Activated naive CD4-positive, alpha-beta T cell treated with anti-CD3 and anti-CD28 coated beads for 36 hours (primary cell): ENCODE data around the gene LZTR1. TPM values are rescaled to one million over a fixed set of nuclear protein-coding genes. Genes with fewer than 3 reads are reported as not detected.

Experiments used
- CTCF ChIA-PET: fragments of 350-600 bp; sonication (Branson Sonifier 250); formaldehyde crosslinking; loops from one replicate; lab custom pipeline; 2021; ENCODE audit warnings: antibody characterized with exemption; lab: Charles Lee
- DNase-seq: peaks from one replicate; pipeline ENCODE4 v3.0.0-alpha.2; 2020
- H3K27ac Mint-ChIP-seq: one replicate; pipeline ENCODE4 v1.8.0; 2021; ENCODE audit warnings: mild to moderate bottlenecking, mixed read lengths
- H3K27me3 Mint-ChIP-seq: one replicate; pipeline ENCODE4 v1.8.0; 2021; ENCODE audit warnings: low read depth, mixed read lengths
- H3K36me3 Mint-ChIP-seq: one replicate; pipeline ENCODE4 v1.8.0; 2021; ENCODE audit warnings: low read depth, mixed read lengths
- H3K4me1 Mint-ChIP-seq: one replicate; pipeline ENCODE4 v1.8.0; 2021; ENCODE audit warnings: low read depth, mixed read lengths
- H3K4me3 Mint-ChIP-seq: one replicate; pipeline ENCODE4 v1.8.0; 2021; ENCODE audit warnings: mild to moderate bottlenecking, moderate library complexity, mixed read lengths
- H3K9me3 Mint-ChIP-seq: one replicate; pipeline ENCODE4 v1.8.0; 2021; ENCODE audit warnings: mixed read lengths
- intact Hi-C: fragments of 100-400 bp; cut with micrococcal nuclease; formaldehyde crosslinking; loops from one replicate; pipeline ENCODE4 v1.15.1; 2023
- total RNA-seq, 2 experiments: library from RNA; stranded (reverse); gene quantifications; one replicate each; pipeline ENCODE4 v1.2.3, GENCODE V29; 2021

Gene LZTR1
- total RNA-seq, 2 experiments from 2014 or later, result 23.1 to 27.4 TPM

GRCh38 chr22:21010426-21011113 is 28.5 kb downstream of the LZTR1 start:
- CTCF ChIA-PET, result no interaction called here
- no peaks in the 10 kb centered on the region for H3K27me3 Mint-ChIP-seq
- DNase-seq, result no peak
- no peak overlapping the region for H3K4me3 Mint-ChIP-seq
- H3K36me3 Mint-ChIP-seq, result no peaks in the 10 kb centered on the region
- peaks cover 19% of the 10 kb centered on the region for H3K4me1 Mint-ChIP-seq
- intact Hi-C loops, result no loop called here
- H3K27ac Mint-ChIP-seq, result no peak overlapping the region
- no peaks in the 10 kb centered on the region for H3K9me3 Mint-ChIP-seq

GRCh38 chr22:21012446-21013407 is 30.6 kb downstream of the LZTR1 start:
- CTCF ChIA-PET, result interaction anchor here (0.8 kb wide), 1 partner anchor 49 kb away, joined by 3 read pairs; no protein-coding TSS in a partner anchor
- H3K27me3 Mint-ChIP-seq, result no peaks in the 10 kb centered on the region
- no peak overlapping the region for H3K4me3 Mint-ChIP-seq
- H3K27ac Mint-ChIP-seq, result no peak overlapping the region
- H3K4me1 Mint-ChIP-seq, result peaks cover 25% of the 10 kb centered on the region
- H3K36me3 Mint-ChIP-seq, result no peaks in the 10 kb centered on the region
- no peak for DNase-seq
- intact Hi-C loops, result no loop called here
- no peaks in the 10 kb centered on the region for H3K9me3 Mint-ChIP-seq

- no peak overlapping the region for H3K27ac Mint-ChIP-seq
- intact Hi-C loops, result loop anchor here (1.0 kb wide), 1 partner anchor 11 kb away; the partner anchor contains the start of gene THAP7
- CTCF ChIA-PET, result interaction anchor here (0.8 kb wide), 1 partner anchor 50 kb away, joined by 3 read pairs; no protein-coding TSS in a partner anchor
- no peaks in the 10 kb centered on the region for H3K27me3 Mint-ChIP-seq
- no peaks in the 10 kb centered on the region for H3K36me3 Mint-ChIP-seq
- H3K4me1 Mint-ChIP-seq, result peaks cover 25% of the 10 kb centered on the region
- H3K9me3 Mint-ChIP-seq, result no peaks in the 10 kb centered on the region
- H3K4me3 Mint-ChIP-seq, result peak overlapping the region; percentile 74
- no peak for DNase-seq
These were observed 31.6 kb downstream of the LZTR1 start for GRCh38 chr22:21013657-21014201.

- Mint-ChIP-seq H3K36me3 (no peaks in the 10 kb centered on the region), H3K27ac (no peak overlapping the region), H3K27me3 (no peaks in the 10 kb centered on the region), H3K4me3 (peak overlapping the region; percentile 74), H3K4me1 (peaks cover 25% of the 10 kb centered on the region), H3K9me3 (no peaks in the 10 kb centered on the region)
- peak; percentile 80 for DNase-seq
- CTCF ChIA-PET, result interaction anchor here (1.2 kb wide), 1 partner anchor 9 kb away, joined by 3 read pairs; no protein-coding TSS in a partner anchor
- intact Hi-C loops, result loop anchor here (1.0 kb wide), 1 partner anchor 12 kb away; the partner anchor contains the start of gene THAP7
These were observed 32.2 kb downstream of the LZTR1 start for GRCh38 chr22:21014202-21014725.

DNA sequence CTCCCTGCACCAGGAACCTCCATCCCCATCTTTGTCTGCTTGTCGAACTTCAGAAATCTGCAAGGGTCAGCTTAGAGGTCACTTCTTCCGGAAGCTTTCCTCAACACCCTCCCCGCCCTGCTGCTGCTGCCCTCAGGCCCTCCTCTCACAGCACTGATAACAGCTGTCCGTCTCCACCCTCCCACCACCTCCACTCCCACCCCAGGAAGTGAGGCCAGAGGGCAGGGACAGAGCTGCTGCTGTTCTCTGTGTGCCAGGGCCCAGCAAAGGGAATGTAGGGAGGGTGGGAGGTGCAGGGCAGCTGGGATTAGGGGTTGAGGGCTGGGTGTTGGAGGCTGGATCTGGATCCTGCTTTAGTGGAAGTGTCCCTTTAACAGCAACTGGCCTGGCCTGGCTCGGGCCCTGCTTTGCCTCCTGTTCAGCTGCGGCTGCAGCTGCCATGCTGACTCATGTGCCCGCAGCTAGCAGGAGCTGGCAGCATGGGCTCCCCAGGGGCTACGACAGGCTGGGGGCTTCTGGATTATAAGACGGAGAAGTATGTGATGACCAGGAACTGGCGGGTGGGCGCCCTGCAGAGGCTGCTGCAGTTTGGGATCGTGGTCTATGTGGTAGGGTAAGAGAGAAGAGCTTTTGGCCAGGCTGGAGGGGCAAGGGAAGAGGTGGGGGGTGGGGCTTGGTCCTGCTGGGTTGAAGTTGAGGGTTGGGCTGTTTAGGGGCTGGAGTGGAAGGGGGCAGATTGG is 32.8 kb downstream of the LZTR1 start, which contains the start of gene P2RX6:
Gene P2RX6 (plus strand): TSS at position 440 of the 740 bp plus-strand sequence. CDS start 10 bp downstream, at position 450.
- peak within 1 kb of the TSS; percentile 74 for H3K4me3 Mint-ChIP-seq
- no peaks in the 10 kb centered on the region for H3K9me3 Mint-ChIP-seq
- no peaks in the 10 kb centered on the region for H3K27me3 Mint-ChIP-seq
- CTCF ChIA-PET, result interaction anchor here (1.2 to 2.3 kb wide), 2 partner anchors 9 to 88 kb away, joined by 3 to 5 read pairs; no protein-coding TSS in a partner anchor
- no peak for DNase-seq
- no peak within 1 kb of the TSS for H3K27ac Mint-ChIP-seq
- H3K4me1 Mint-ChIP-seq, result peaks cover 25% of the 10 kb centered on the region
- intact Hi-C loops, result loop anchor here (1.0 kb wide), 1 partner anchor 13 kb away; the partner anchor contains the start of gene THAP7
- no peaks in the 10 kb centered on the region for H3K36me3 Mint-ChIP-seq

DNA sequence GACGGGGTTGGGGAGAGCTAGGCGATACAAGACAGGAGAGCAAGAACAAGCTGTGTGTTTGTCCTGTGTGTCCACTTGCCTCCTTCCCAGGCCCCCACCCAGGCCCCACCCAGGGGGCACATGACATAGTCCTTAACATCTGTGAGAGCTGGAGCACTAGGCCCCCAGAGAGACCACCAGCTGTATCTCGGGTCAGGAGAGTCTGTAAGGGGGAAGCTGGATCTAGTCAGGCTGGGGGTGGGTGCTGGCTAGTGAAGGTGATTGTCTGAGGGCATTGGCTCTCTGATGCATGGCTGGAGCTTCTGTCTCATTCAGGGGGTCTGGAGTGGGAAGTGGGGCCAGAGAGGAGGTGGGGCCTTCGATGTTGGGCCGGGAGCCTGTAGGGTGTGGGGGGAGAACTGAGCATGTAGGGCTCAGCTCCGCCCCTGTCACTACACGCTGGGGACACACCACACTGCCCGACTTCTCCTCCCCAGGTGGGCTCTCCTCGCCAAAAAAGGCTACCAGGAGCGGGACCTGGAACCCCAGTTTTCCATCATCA is 33.4 kb downstream of the LZTR1 start:
- Mint-ChIP-seq H3K4me3 (no peak overlapping the region), H3K4me1 (peaks cover 25% of the 10 kb centered on the region), H3K27ac (no peak overlapping the region), H3K27me3 (no peaks in the 10 kb centered on the region), H3K36me3 (no peaks in the 10 kb centered on the region), H3K9me3 (no peaks in the 10 kb centered on the region)
- CTCF ChIA-PET, result interaction anchor here (1.2 to 2.3 kb wide), 2 partner anchors 8 to 87 kb away, joined by 3 to 5 read pairs; no protein-coding TSS in a partner anchor
- intact Hi-C loops, result no loop called here
- no peak for DNase-seq

- no peak overlapping the region for H3K27ac Mint-ChIP-seq
- intact Hi-C loops, result no loop called here
- H3K4me3 Mint-ChIP-seq, result no peak overlapping the region
- no peaks in the 10 kb centered on the region for H3K9me3 Mint-ChIP-seq
- no peaks in the 10 kb centered on the region for H3K36me3 Mint-ChIP-seq
- peaks cover 25% of the 10 kb centered on the region for H3K4me1 Mint-ChIP-seq
- CTCF ChIA-PET, result interaction anchor here (0.6 to 2.3 kb wide), 2 partner anchors 11 to 86 kb away, joined by 3 to 5 read pairs; no protein-coding TSS in a partner anchor
- no peak for DNase-seq
- no peaks in the 10 kb centered on the region for H3K27me3 Mint-ChIP-seq
These were observed 34.7 kb downstream of the LZTR1 start for GRCh38 chr22:21016644-21017420.

GRCh38 chr22:21018314-21018713 is 36.2 kb downstream of the LZTR1 start:
- intact Hi-C loops, result no loop called here
- Mint-ChIP-seq H3K4me1 (peaks cover 23% of the 10 kb centered on the region), H3K27ac (no peak overlapping the region), H3K36me3 (no peaks in the 10 kb centered on the region), H3K27me3 (no peaks in the 10 kb centered on the region), H3K9me3 (no peaks in the 10 kb centered on the region), H3K4me3 (no peak overlapping the region)
- DNase-seq, result no peak
- CTCF ChIA-PET, result no interaction called here

DNA sequence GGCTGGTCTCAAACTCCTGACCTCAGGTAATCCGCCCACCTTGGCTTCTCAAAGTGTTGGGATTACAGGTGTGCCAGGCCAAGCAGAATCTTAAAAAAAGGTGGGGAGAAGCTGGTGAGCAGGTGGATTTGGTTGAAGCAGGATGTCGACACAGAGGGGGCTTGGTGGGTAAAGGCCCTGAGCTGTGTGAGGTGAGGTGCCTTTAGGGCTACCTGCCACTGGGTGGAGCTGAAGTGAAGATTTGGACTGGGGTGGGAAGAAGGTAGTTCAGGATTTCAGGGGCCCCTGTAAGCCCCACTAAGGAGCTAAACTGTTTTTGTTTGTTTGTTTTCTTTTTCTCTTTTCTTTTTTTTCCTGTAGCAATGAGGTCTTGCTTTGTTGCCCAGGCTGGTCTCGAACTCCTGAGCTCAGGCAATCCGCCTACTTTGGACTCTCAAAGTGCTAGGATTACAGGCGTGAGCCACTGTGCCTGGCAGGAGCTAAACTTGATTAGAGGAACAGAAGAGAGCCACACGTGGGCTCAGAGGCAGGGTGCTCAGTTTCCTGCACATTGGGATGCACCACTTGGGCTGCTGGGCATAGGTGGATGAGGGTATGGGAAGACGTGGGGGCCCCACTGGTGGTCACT is 38.8 kb downstream of the LZTR1 start:
- DNase-seq, result peak; percentile 33
- CTCF ChIA-PET, result interaction anchor here (0.6 to 1.9 kb wide), 9 partner anchors 16 to 144 kb away, joined by 3 to 6 read pairs (median 4); no protein-coding TSS in a partner anchor
- Mint-ChIP-seq H3K36me3 (no peaks in the 10 kb centered on the region), H3K9me3 (no peaks in the 10 kb centered on the region), H3K4me1 (peaks cover 17% of the 10 kb centered on the region), H3K27me3 (no peaks in the 10 kb centered on the region), H3K4me3 (no peak overlapping the region), H3K27ac (no peak overlapping the region)
- intact Hi-C loops, result no loop called here

GRCh38 chr22:21022507-21022906 is 40.4 kb downstream of the LZTR1 start:
- Mint-ChIP-seq H3K27me3 (no peaks in the 10 kb centered on the region), H3K4me3 (no peak overlapping the region), H3K27ac (no peak overlapping the region), H3K36me3 (no peaks in the 10 kb centered on the region), H3K9me3 (no peaks in the 10 kb centered on the region), H3K4me1 (peaks cover 12% of the 10 kb centered on the region)
- no peak for DNase-seq
- CTCF ChIA-PET, result interaction anchor here (0.6 kb wide), 1 partner anchor 84 kb away, joined by 3 read pairs; no protein-coding TSS in a partner anchor
- intact Hi-C loops, result no loop called here
